Activated CD4-positive, alpha-beta T cell treated with anti-CD3 and anti-CD28 coated beads, Interleukin-2, amount 50 U/mL, for 16 hours (primary cell): ENCODE data around the gene B4GALT1.
"Not testable (repeated sequence)": the region's sequence is repeated elsewhere in the genome, so short reads cannot be mapped to it uniquely, and the experiment has no call there.

ENCODE experiments used
- DNase-seq: peaks from one replicate; pipeline ENCODE4 v3.0.0-alpha.2; 2020

B4GALT1 gene

GRCh38 chr9:33182519-33182918, 15.4 kb upstream of the B4GALT1 start:
- DNase-seq = no peak

- no peak for DNase-seq
These were observed 13.5 kb upstream of the B4GALT1 start for GRCh38 chr9:33180526-33181184.

- DNase-seq = no peak
These were observed 12.0 kb upstream of the B4GALT1 start for GRCh38 chr9:33178972-33179697.

GRCh38 chr9:33177639-33178038, 10.5 kb upstream of the B4GALT1 start:
- DNase-seq = no peak

- DNase-seq = no peak
These were observed 9.9 kb upstream of the B4GALT1 start for GRCh38 chr9:33177086-33177485.

- no peak for DNase-seq
These were observed 8.7 kb upstream of the B4GALT1 start for GRCh38 chr9:33175649-33176325.

- DNase-seq = no peak
These were observed 5.4 kb upstream of the B4GALT1 start for GRCh38 chr9:33172256-33173238.

- peak; percentile 57 for DNase-seq
These were observed 3.6 kb upstream of the B4GALT1 start for GRCh38 chr9:33170464-33171415.

GRCh38 chr9:33168941-33169544, 1.9 kb upstream of the B4GALT1 start:
- DNase-seq = no peak

- DNase-seq = no peak
These were observed 881 bp upstream of the B4GALT1 start for GRCh38 chr9:33167972-33168461.

- DNase-seq = peak; percentile 13
These were observed 679 bp downstream of the B4GALT1 start for GRCh38 chr9:33166231-33167083.

- peak; percentile 81 for DNase-seq
These were observed 1.6 kb downstream of the B4GALT1 start for GRCh38 chr9:33165263-33166151.

- DNase-seq = not testable (repeated sequence)
These were observed 2.2 kb downstream of the B4GALT1 start for GRCh38 chr9:33164921-33165262.

GRCh38 chr9:33164138-33164809, 2.9 kb downstream of the B4GALT1 start:
- DNase-seq = no peak

GRCh38 chr9:33163433-33164137, 3.6 kb downstream of the B4GALT1 start:
- DNase-seq = no peak

GRCh38 chr9:33162721-33163311, 4.3 kb downstream of the B4GALT1 start:
- no peak for DNase-seq

- DNase-seq = no peak
These were observed 5.5 kb downstream of the B4GALT1 start for GRCh38 chr9:33161589-33162132.
